MCF 10A (cell line): ENCODE measurements around the gene ZFP1. TPM values are rescaled to one million over a fixed set of nuclear protein-coding genes. Genes with fewer than 3 reads are reported as not detected.

Source experiments
- BruUV-seq: library from RNA; stranded (reverse); fragments of 400-500 nt; replicated peaks from 2 replicates; lab custom pipeline; 2021; lab: Mats Ljungman, UMichigan
- CTCF ChIA-PET: fragments of 300-600 bp; sonication (Branson Sonifier 250); formaldehyde crosslinking; extraction: SDS; loops from one replicate; lab custom pipeline; 2021; ENCODE audit warnings: antibody characterized with exemption, inconsistent platforms; lab: Yijun Ruan, JAX
- POLR2A ChIA-PET: fragments of 300-600, 350-650 bp; sonication (Branson Sonifier 250); formaldehyde crosslinking; extraction: SDS; loops from one replicate; lab custom pipeline; 2020; ENCODE audit warnings: antibody characterized with exemption, inconsistent platforms; lab: Yijun Ruan, JAX
- DNase-seq: peaks from one replicate; pipeline ENCODE4 v3.0.0-alpha.2; 2018; ENCODE audit not compliant: unreplicated experiment
- H3K27ac Mint-ChIP-seq: one replicate; pipeline ENCODE4 v1.8.0; 2022; ENCODE audit warnings: mild to moderate bottlenecking, low read depth, mixed read lengths; ENCODE audit not compliant: unreplicated experiment
- H3K27me3 Mint-ChIP-seq: one replicate; pipeline ENCODE4 v1.8.0; 2022; ENCODE audit warnings: mixed read lengths; ENCODE audit not compliant: insufficient read depth, unreplicated experiment
- H3K36me3 Mint-ChIP-seq: one replicate; pipeline ENCODE4 v1.8.0; 2022; ENCODE audit warnings: mild to moderate bottlenecking, moderate library complexity, mixed read lengths; ENCODE audit not compliant: insufficient read depth, unreplicated experiment
- H3K4me1 Mint-ChIP-seq: one replicate; pipeline ENCODE4 v1.8.0; 2022; ENCODE audit warnings: mixed read lengths; ENCODE audit not compliant: insufficient read depth, unreplicated experiment
- H3K4me3 Mint-ChIP-seq: one replicate; pipeline ENCODE4 v1.8.0; 2022; ENCODE audit warnings: mild to moderate bottlenecking, moderate library complexity, mixed read lengths; ENCODE audit not compliant: unreplicated experiment
- H3K9me3 Mint-ChIP-seq: one replicate; pipeline ENCODE4 v1.8.0; 2022; ENCODE audit warnings: mixed read lengths; ENCODE audit not compliant: unreplicated experiment
- CTCF ChIP-seq: fragments of 200-600 bp; IDR thresholded peaks from one replicate; pipeline ENCODE4 v1.8.0; 2022; ENCODE audit warnings: antibody characterized with exemption, mild to moderate bottlenecking; ENCODE audit not compliant: unreplicated experiment
- intact Hi-C: fragments of 100-400 bp; cut with micrococcal nuclease; formaldehyde crosslinking; loops from 2 replicates; pipeline ENCODE4 v1.14.1; 2022
- total RNA-seq: library from RNA; stranded (reverse); gene quantifications from 2 replicates; pipeline ENCODE4 v1.2.3, GENCODE V29; 2022

The ZFP1 gene
- total RNA-seq, 1 experiment from 2014 or later, result 14.0 TPM

- H3K9me3 Mint-ChIP-seq, result no peaks in the 10 kb centered on the region
- peaks cover 4% of the 10 kb centered on the region for H3K4me1 Mint-ChIP-seq
- intact Hi-C loops, result no loop called here
- POLR2A ChIA-PET, result interaction anchor here (2.2 kb wide), 1 partner anchor 53 kb away, joined by 7 read pairs; no protein-coding TSS in a partner anchor
- H3K4me3 Mint-ChIP-seq, result no peak overlapping the region
- H3K27ac Mint-ChIP-seq, result no peak overlapping the region
- CTCF ChIA-PET, result interaction anchor here (0.6 to 6.2 kb wide), 15 partner anchors 36 to 425 kb away, joined by 3 to 117 read pairs (median 9); partner anchors contain the start of gene TMEM170A
- no peak for TF ChIP-seq CTCF
- no peaks in the 10 kb centered on the region for H3K36me3 Mint-ChIP-seq
- H3K27me3 Mint-ChIP-seq, result peaks cover 23% of the 10 kb centered on the region
- no peak for DNase-seq
- BruUV-seq, result no TSS peak
Measured at GRCh38 chr16:75197522-75198134, 49.3 kb downstream of the ZFP1 start.

GRCh38 chr16:75198135-75198600 is 49.8 kb downstream of the ZFP1 start:
- DNase-seq, result no peak
- Mint-ChIP-seq H3K9me3 (no peaks in the 10 kb centered on the region), H3K36me3 (no peaks in the 10 kb centered on the region), H3K4me1 (no peaks in the 10 kb centered on the region), H3K27me3 (peaks cover 23% of the 10 kb centered on the region), H3K27ac (no peak overlapping the region), H3K4me3 (no peak overlapping the region)
- ChIA-PET POLR2A (interaction anchor here (2.2 kb wide), 1 partner anchor 52 kb away, joined by 7 read pairs; no protein-coding TSS in a partner anchor), CTCF (interaction anchor here (0.6 to 6.2 kb wide), 19 partner anchors 18 to 568 kb away, joined by 3 to 117 read pairs (median 9); partner anchors contain the start of gene TMEM170A)
- BruUV-seq, result no TSS peak
- intact Hi-C loops, result no loop called here
- TF ChIP-seq CTCF, result no peak

- peaks cover 11% of the 10 kb centered on the region for H3K27me3 Mint-ChIP-seq
- no peaks in the 10 kb centered on the region for H3K9me3 Mint-ChIP-seq
- H3K4me3 Mint-ChIP-seq, result no peak overlapping the region
- no peak for DNase-seq
- no peak overlapping the region for H3K27ac Mint-ChIP-seq
- H3K4me1 Mint-ChIP-seq, result no peaks in the 10 kb centered on the region
- ChIA-PET CTCF (interaction anchor here (0.6 to 2.0 kb wide), 6 partner anchors 17 to 390 kb away, joined by 3 to 5 read pairs (median 4); no protein-coding TSS in a partner anchor), POLR2A (interaction anchor here (0.7 kb wide), 2 partner anchors 19 to 350 kb away, joined by 3 read pairs; no protein-coding TSS in a partner anchor)
- no peak for TF ChIP-seq CTCF
- no TSS peak for BruUV-seq
- intact Hi-C loops, result loop anchor here (5.0 to 10.0 kb wide), 2 partner anchors 205 to 423 kb away; partner anchors contain the start of genes ADAT1 and ZNRF1
- no peaks in the 10 kb centered on the region for H3K36me3 Mint-ChIP-seq
Measured at GRCh38 chr16:75202069-75202590, 53.8 kb downstream of the ZFP1 start.

GRCh38 chr16:75203096-75203495 is 54.8 kb downstream of the ZFP1 start:
- Mint-ChIP-seq H3K27ac (no peak overlapping the region), H3K4me1 (no peaks in the 10 kb centered on the region), H3K4me3 (no peak overlapping the region), H3K9me3 (no peaks in the 10 kb centered on the region), H3K36me3 (no peaks in the 10 kb centered on the region), H3K27me3 (peaks cover 1% of the 10 kb centered on the region)
- intact Hi-C loops, result loop anchor here (5.0 to 10.0 kb wide), 2 partner anchors 206 to 422 kb away; partner anchors contain the start of genes ADAT1 and ZNRF1
- no peak for TF ChIP-seq CTCF
- CTCF ChIA-PET, result interaction anchor here (0.6 to 2.0 kb wide), 4 partner anchors 10 to 201 kb away, joined by 3 to 5 read pairs (median 4); no protein-coding TSS in a partner anchor
- DNase-seq, result no peak
- no TSS peak for BruUV-seq
- POLR2A ChIA-PET, result no interaction called here
